Measurements from ENCODE around the gene DSPP.

Gene DSPP

GRCh38 chr4:87644286-87644685, 36.0 kb downstream of the DSPP start:
- TF ChIP-seq EZH2 (IDR thresholded peaks at IDR 0.05): no peak
- no peak for TF ChIP-seq FOXP2 (optimal IDR thresholded peaks at IDR 0.05; ENCODE audit: control extremely low read depth, extremely low read length, insufficient read depth)
- TF ChIP-seq POLR2AphosphoS5 (IDR thresholded peaks at IDR 0.05; ENCODE audit: borderline replicate concordance, low read depth, low read length): no peak
- H3K4me3 ChIP-seq: no peak overlapping the region
- H3K27ac ChIP-seq: no peak overlapping the region
- H3K9ac ChIP-seq (ENCODE audit: insufficient read length): no peak overlapping the region
- DNase-seq (ENCODE audit: low read depth, low spot score): no peak
- no peaks in the 10 kb centered on the region for H3K36me3 ChIP-seq (ENCODE audit: insufficient read depth, low read length)
- no peaks in the 10 kb centered on the region for H3K9me3 ChIP-seq (ENCODE audit: low read depth, low read length)

- Histone ChIP-seq H3K36me3 (ENCODE audit: insufficient read depth, low read length) (no peaks in the 10 kb centered on the region), H3K4me3 (no peak within 1 kb of the TSS), H3K9me3 (ENCODE audit: low read depth, low read length) (no peaks in the 10 kb centered on the region), H3K27ac (no peak within 1 kb of the TSS), H3K9ac (ENCODE audit: insufficient read length) (no peak within 1 kb of the TSS)
- no peak for DNase-seq (ENCODE audit: low read depth, low spot score)
- TF ChIP-seq POLR2AphosphoS5 (IDR thresholded peaks at IDR 0.05; ENCODE audit: borderline replicate concordance, low read depth, low read length) (no peak), FOXP2 (optimal IDR thresholded peaks at IDR 0.05; ENCODE audit: control extremely low read depth, extremely low read length, insufficient read depth) (no peak), EZH2 (IDR thresholded peaks at IDR 0.05) (no peak)
Observed at GRCh38 chr4:87649980-87650379, 41.7 kb downstream of the DSPP start, which contains the start of gene DMP1. TSS of gene DMP1 (plus strand) at chr4:87650280. CDS start at chr4:87656493, 6,213 bp downstream.

GRCh38 chr4:87650938-87651337, 42.6 kb downstream of the DSPP start:
- H3K27ac ChIP-seq: no peak overlapping the region
- no peak overlapping the region for H3K4me3 ChIP-seq
- H3K9me3 ChIP-seq (ENCODE audit: low read depth, low read length): no peaks in the 10 kb centered on the region
- no peak for DNase-seq (ENCODE audit: low read depth, low spot score)
- TF ChIP-seq POLR2AphosphoS5 (IDR thresholded peaks at IDR 0.05; ENCODE audit: borderline replicate concordance, low read depth, low read length): no peak
- no peak for TF ChIP-seq FOXP2 (optimal IDR thresholded peaks at IDR 0.05; ENCODE audit: control extremely low read depth, extremely low read length, insufficient read depth)
- TF ChIP-seq EZH2 (IDR thresholded peaks at IDR 0.05): no peak
- no peaks in the 10 kb centered on the region for H3K36me3 ChIP-seq (ENCODE audit: insufficient read depth, low read length)
- H3K9ac ChIP-seq (ENCODE audit: insufficient read length): no peak overlapping the region

- no peaks in the 10 kb centered on the region for H3K9me3 ChIP-seq (ENCODE audit: low read depth, low read length)
- no peak overlapping the region for H3K9ac ChIP-seq (ENCODE audit: insufficient read length)
- H3K4me3 ChIP-seq: no peak overlapping the region
- no peak for DNase-seq (ENCODE audit: low read depth, low spot score)
- H3K27ac ChIP-seq: no peak overlapping the region
- H3K36me3 ChIP-seq (ENCODE audit: insufficient read depth, low read length): no peaks in the 10 kb centered on the region
- TF ChIP-seq FOXP2 (optimal IDR thresholded peaks at IDR 0.05; ENCODE audit: control extremely low read depth, extremely low read length, insufficient read depth) (no peak), POLR2AphosphoS5 (IDR thresholded peaks at IDR 0.05; ENCODE audit: borderline replicate concordance, low read depth, low read length) (no peak), EZH2 (IDR thresholded peaks at IDR 0.05) (no peak)
Observed at GRCh38 chr4:87651941-87652340, 43.6 kb downstream of the DSPP start.

- H3K9me3 ChIP-seq (ENCODE audit: low read depth, low read length): no peaks in the 10 kb centered on the region
- TF ChIP-seq FOXP2 (optimal IDR thresholded peaks at IDR 0.05; ENCODE audit: control extremely low read depth, extremely low read length, insufficient read depth) (no peak), POLR2AphosphoS5 (IDR thresholded peaks at IDR 0.05; ENCODE audit: borderline replicate concordance, low read depth, low read length) (no peak), EZH2 (IDR thresholded peaks at IDR 0.05) (no peak)
- H3K36me3 ChIP-seq (ENCODE audit: insufficient read depth, low read length): no peaks in the 10 kb centered on the region
- H3K4me3 ChIP-seq: no peak overlapping the region
- no peak overlapping the region for H3K9ac ChIP-seq (ENCODE audit: insufficient read length)
- H3K27ac ChIP-seq: no peak overlapping the region
- DNase-seq (ENCODE audit: low read depth, low spot score): no peak
Observed at GRCh38 chr4:87654487-87655044, 46.2 kb downstream of the DSPP start.

GRCh38 chr4:87657525-87657924, 49.2 kb downstream of the DSPP start:
- DNase-seq (ENCODE audit: low read depth, low spot score): no peak
- Histone ChIP-seq H3K4me3 (no peak overlapping the region), H3K36me3 (ENCODE audit: insufficient read depth, low read length) (no peaks in the 10 kb centered on the region), H3K9ac (ENCODE audit: insufficient read length) (no peak overlapping the region), H3K27ac (no peak overlapping the region), H3K9me3 (ENCODE audit: low read depth, low read length) (no peaks in the 10 kb centered on the region)
- TF ChIP-seq FOXP2 (optimal IDR thresholded peaks at IDR 0.05; ENCODE audit: control extremely low read depth, extremely low read length, insufficient read depth) (no peak), EZH2 (IDR thresholded peaks at IDR 0.05) (no peak)

- H3K9me3 ChIP-seq (ENCODE audit: low read depth, low read length): no peaks in the 10 kb centered on the region
- no peak for TF ChIP-seq FOXP2 (optimal IDR thresholded peaks at IDR 0.05; ENCODE audit: control extremely low read depth, extremely low read length, insufficient read depth)
- TF ChIP-seq POLR2AphosphoS5 (IDR thresholded peaks at IDR 0.05; ENCODE audit: borderline replicate concordance, low read depth, low read length): no peak
- TF ChIP-seq EZH2 (IDR thresholded peaks at IDR 0.05): no peak
- DNase-seq (ENCODE audit: low read depth, low spot score): no peak
- H3K27ac ChIP-seq: no peak overlapping the region
- H3K4me3 ChIP-seq: no peak overlapping the region
- no peak overlapping the region for H3K9ac ChIP-seq (ENCODE audit: insufficient read length)
- no peaks in the 10 kb centered on the region for H3K36me3 ChIP-seq (ENCODE audit: insufficient read depth, low read length)
Observed at GRCh38 chr4:87659247-87659931, 51.1 kb downstream of the DSPP start.

- Histone ChIP-seq H3K9me3 (ENCODE audit: low read depth, low read length) (no peaks in the 10 kb centered on the region), H3K4me3 (no peak overlapping the region), H3K36me3 (ENCODE audit: insufficient read depth, low read length) (no peaks in the 10 kb centered on the region), H3K9ac (ENCODE audit: insufficient read length) (no peak overlapping the region), H3K27ac (no peak overlapping the region)
- TF ChIP-seq FOXP2 (optimal IDR thresholded peaks at IDR 0.05; ENCODE audit: control extremely low read depth, extremely low read length, insufficient read depth) (no peak), POLR2AphosphoS5 (IDR thresholded peaks at IDR 0.05; ENCODE audit: borderline replicate concordance, low read depth, low read length) (no peak), EZH2 (IDR thresholded peaks at IDR 0.05) (no peak)
- DNase-seq (ENCODE audit: low read depth, low spot score): no peak
Observed at GRCh38 chr4:87662871-87663270, 54.5 kb downstream of the DSPP start.
